GM12872 (cell line): Measurements from ENCODE around the gene ACCSL.

Experiments used
- TF ChIP-seq, protein P1 (sequence below): IDR thresholded peaks from 3 replicates; pipeline ENCODE4 v1.5.1; 2011; ENCODE audit warnings: low read depth, mild to moderate bottlenecking, low read length, moderate library complexity; ENCODE audit not compliant: insufficient read depth

ACCSL gene

DNA sequence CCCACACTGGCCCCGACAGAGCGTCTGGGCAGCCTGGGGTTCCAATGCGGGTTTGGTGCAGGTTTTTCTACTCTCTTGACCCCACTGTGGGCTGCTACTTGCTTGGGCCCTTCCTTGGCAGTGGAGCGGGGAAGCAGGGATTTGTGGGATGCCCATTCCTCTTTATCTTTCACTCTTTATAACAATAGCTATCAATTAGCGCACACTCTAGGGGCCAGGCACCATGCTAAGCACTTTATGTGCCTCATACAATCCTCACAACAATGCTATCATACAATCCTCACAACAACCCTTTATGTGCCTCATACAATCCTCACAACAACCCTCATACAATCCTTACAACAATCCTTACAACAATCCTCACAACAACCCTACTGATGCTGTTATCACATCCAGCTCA is 31.0 kb downstream of the ACCSL start:
- TF ChIP-seq, protein P1, sequence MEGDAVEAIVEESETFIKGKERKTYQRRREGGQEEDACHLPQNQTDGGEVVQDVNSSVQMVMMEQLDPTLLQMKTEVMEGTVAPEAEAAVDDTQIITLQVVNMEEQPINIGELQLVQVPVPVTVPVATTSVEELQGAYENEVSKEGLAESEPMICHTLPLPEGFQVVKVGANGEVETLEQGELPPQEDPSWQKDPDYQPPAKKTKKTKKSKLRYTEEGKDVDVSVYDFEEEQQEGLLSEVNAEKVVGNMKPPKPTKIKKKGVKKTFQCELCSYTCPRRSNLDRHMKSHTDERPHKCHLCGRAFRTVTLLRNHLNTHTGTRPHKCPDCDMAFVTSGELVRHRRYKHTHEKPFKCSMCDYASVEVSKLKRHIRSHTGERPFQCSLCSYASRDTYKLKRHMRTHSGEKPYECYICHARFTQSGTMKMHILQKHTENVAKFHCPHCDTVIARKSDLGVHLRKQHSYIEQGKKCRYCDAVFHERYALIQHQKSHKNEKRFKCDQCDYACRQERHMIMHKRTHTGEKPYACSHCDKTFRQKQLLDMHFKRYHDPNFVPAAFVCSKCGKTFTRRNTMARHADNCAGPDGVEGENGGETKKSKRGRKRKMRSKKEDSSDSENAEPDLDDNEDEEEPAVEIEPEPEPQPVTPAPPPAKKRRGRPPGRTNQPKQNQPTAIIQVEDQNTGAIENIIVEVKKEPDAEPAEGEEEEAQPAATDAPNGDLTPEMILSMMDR = no peak

DNA sequence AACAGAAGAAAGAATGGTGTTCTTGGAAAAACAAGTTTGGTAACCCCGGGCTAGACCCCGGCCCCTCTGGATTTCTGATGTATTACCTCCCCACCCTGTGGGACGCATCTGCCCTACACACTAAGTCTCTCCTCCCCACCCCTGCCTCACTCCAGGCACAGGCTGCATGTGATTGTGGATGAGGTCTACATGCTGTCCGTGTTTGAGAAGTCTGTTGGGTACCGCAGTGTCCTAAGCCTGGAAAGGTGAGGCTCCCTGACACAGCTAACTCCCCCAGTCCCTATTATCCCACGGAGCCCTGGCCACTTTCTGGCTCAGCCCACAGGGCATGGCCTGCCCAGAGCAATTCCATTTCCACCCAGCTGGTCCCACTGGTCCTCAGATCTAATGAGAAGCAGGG is 31.6 kb downstream of the ACCSL start:
- TF ChIP-seq, protein P1 = no peak

DNA sequence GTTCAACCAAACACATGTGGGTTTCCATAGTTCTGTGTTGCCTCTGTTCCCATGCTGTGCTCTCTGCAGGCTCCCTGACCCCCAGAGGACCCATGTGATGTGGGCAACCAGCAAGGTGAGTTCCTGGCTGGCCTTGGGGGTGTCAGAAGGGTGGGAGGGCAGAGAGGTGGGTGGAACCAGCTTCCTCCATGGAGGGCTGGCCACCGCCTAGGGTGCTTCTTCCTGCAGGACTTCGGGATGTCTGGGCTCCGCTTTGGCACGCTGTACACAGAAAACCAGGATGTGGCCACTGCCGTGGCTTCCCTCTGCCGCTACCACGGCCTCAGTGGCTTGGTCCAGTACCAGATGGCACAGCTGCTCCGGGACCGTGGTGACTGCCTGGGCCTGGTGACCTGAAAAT is 33.2 kb downstream of the ACCSL start:
- TF ChIP-seq, protein P1 = no peak

DNA sequence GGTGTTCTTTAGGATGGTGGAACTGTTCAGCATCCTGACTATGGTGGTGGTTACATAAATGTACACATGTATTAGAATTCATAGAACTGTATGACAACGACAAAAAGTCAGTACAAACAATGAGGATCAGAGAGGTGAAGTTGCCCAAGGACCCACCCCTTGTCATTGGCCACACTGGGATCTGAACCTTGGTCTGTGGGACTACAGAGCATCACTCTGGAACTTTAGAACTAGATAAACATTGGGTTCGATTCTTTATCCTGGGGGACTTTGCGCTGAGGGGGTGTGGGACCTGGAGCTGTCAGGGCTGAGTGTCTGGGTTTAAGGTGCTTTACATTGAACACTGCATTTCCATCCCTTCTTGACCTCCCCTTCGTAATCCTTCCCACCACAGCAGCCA is 34.9 kb downstream of the ACCSL start:
- TF ChIP-seq, protein P1 = no peak

DNA sequence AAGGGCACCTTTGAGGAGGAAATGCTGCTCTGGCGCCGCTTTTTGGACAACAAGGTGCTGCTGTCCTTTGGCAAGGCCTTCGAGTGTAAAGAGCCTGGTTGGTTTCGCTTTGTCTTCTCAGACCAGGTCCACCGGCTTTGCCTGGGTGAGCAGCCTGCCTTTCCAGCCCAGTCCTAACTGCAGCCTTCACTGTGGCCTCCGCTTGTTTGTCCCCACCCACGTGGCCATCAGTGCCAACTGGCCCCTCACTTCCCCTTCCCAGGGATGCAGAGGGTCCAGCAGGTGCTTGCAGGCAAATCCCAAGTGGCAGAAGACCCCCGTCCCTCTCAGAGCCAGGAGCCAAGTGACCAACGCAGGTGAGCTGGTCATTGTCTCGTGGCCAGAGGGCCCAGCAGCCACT is 35.7 kb downstream of the ACCSL start:
- TF ChIP-seq, protein P1 = no peak

DNA sequence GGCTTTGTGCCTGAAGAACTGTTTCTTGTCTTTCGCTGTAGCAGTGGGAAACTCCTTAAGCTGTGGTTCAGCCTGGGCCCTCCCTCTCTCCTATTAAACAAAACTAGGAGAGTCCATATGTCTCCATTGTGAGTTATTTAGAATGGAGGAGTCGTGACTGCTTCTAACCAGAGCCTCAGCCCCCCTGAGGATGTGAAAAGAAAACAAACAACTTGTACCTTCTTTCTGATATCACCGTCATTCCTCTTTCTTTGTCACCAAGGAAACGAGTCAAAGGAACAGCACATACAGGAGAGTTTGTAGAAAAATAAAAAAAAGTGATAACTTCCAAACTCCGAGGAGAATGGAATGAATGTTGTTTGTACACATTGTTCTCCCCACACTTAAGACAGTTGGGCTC is 36.1 kb downstream of the ACCSL start:
- TF ChIP-seq, protein P1 = no peak

DNA sequence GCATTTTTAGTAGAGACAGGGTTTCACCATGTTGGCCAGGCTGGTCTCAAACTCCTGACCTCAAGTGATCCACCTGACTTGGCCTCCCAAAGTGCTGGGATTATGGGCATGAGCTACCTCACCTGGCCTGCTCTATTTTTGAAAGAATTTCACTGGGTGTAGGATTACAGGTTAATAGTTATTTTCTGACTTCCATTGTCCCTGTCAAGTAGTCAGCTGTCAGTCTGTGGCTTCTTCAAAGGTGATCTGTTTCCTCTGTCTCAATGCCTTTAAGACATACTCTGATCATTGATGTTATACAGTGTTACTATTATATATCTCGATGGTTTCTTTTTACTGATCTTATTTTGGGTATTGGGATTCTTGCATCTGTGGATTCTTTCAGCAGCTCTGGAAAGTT is 37.5 kb downstream of the ACCSL start:
- TF ChIP-seq, protein P1 = no peak

DNA sequence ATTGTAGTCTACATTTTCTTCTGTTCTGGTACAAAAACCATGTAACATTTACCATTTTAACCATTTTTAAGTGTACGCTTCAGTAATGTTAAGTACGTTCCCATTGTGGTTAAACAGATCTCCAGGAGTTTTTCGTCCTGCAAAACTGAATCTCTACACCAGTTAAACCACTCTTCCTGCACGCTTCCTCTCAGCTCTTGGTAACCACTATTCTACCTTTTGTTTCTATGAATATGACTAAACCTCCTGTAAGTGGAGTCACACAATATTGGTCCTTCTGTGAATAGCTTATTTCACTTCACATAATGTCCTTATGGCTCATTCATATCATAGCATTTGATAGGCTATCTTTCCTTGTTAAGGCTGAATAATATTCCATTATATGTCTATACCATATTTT is 40.6 kb downstream of the ACCSL start:
- TF ChIP-seq, protein P1 = no peak
